GM12878 (cell line): ENCODE data around the gene FBXO42.

ENCODE experiments used
- CTCF ChIP-seq, 3 experiments: IDR thresholded peaks in 2 of 3; conservative IDR thresholded peaks in 1 of 3; 2 replicates each; pipeline ENCODE4 v1.5.1; 2011; ENCODE audit warnings: low read depth in 3 of 3, low read length in 3 of 3, mild to moderate bottlenecking in 3 of 3, control low read depth in 2 of 3, moderate library complexity in 2 of 3, inconsistent platforms in 1 of 3, mixed read lengths in 1 of 3; ENCODE audit not compliant: control insufficient read depth in 2 of 3, insufficient read depth in 1 of 3; ENCODE audit errors: extremely low read depth in 1 of 3
- SUPT20H ChIP-seq: IDR thresholded peaks from 2 replicates; pipeline ENCODE4 v1.6.1; 2011; ENCODE audit warnings: low read depth, mild to moderate bottlenecking, low read length, moderate library complexity, borderline replicate concordance; ENCODE audit not compliant: control insufficient read depth
- TARDBP ChIP-seq: IDR thresholded peaks from 2 replicates; pipeline ENCODE4 v1.6.1; 2016; ENCODE audit warnings: borderline replicate concordance
- TF ChIP-seq, protein P1 (sequence below): IDR thresholded peaks from 2 replicates; pipeline ENCODE4 v1.6.1; 2012; ENCODE audit warnings: low read length, inconsistent platforms

GRCh38 chr1:16398371-16398953, 46.2 kb upstream of the FBXO42 start:
- no peak for TF ChIP-seq TARDBP
- no peak for TF ChIP-seq CTCF (IDR thresholded peaks at IDR 0.05 in 2 of 3, conservative IDR thresholded peaks at IDR 0.05 in 1 of 3; ENCODE audit: control insufficient read depth in 2 of 3, extremely low read depth in 1 of 3, insufficient read depth in 1 of 3, low read depth in 3 of 3, low read length in 3 of 3)
- TF ChIP-seq, protein P1, sequence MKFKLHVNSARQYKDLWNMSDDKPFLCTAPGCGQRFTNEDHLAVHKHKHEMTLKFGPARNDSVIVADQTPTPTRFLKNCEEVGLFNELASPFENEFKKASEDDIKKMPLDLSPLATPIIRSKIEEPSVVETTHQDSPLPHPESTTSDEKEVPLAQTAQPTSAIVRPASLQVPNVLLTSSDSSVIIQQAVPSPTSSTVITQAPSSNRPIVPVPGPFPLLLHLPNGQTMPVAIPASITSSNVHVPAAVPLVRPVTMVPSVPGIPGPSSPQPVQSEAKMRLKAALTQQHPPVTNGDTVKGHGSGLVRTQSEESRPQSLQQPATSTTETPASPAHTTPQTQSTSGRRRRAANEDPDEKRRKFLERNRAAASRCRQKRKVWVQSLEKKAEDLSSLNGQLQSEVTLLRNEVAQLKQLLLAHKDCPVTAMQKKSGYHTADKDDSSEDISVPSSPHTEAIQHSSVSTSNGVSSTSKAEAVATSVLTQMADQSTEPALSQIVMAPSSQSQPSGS: no peak
- no peak for TF ChIP-seq SUPT20H
